Smooth muscle cell (in vitro differentiated cells): ENCODE data around the gene EYA2. TPM values are rescaled to one million over a fixed set of nuclear protein-coding genes. Genes with fewer than 3 reads are reported as not detected.

Experiments used
- DNase-seq: peaks from one replicate; lab custom pipeline; 2025; ENCODE audit not compliant: unreplicated experiment; lab: John Stamatoyannopoulos, UW
- H2AFZ ChIP-seq: fragments of 200-600 bp; sonication (generic); 2 replicates; pipeline ENCODE4 v1.6.0; 2016; ENCODE audit warnings: antibody characterized with exemption, low read depth, mild to moderate bottlenecking
- H3F3A ChIP-seq: fragments of 200-600 bp; sonication (generic); 2 replicates; pipeline ENCODE4 v1.6.0; 2017; ENCODE audit warnings: antibody characterized with exemption, low read depth
- H3K27ac ChIP-seq: fragments of 200-600 bp; sonication (generic); 2 replicates; pipeline ENCODE4 v1.5.1; 2016; ENCODE audit warnings: low read depth, mild to moderate bottlenecking
- H3K27me3 ChIP-seq: fragments of 200-600 bp; sonication (generic); 2 replicates; pipeline ENCODE4 v1.6.1; 2016; ENCODE audit warnings: low read depth, mild to moderate bottlenecking
- H3K36me3 ChIP-seq: fragments of 200-600 bp; sonication (generic); 2 replicates; pipeline ENCODE4 v1.5.1; 2016; ENCODE audit warnings: low read depth
- H3K4me1 ChIP-seq: fragments of 200-600 bp; sonication (generic); 2 replicates; pipeline ENCODE4 v1.5.1; 2016; ENCODE audit warnings: low read depth
- H3K4me2 ChIP-seq: fragments of 200-600 bp; sonication (generic); 2 replicates; pipeline ENCODE4 v1.6.0; 2016; ENCODE audit warnings: mild to moderate bottlenecking
- H3K4me3 ChIP-seq: fragments of 200-600 bp; sonication (generic); 2 replicates; pipeline ENCODE4 v1.5.1; 2016; ENCODE audit warnings: mild to moderate bottlenecking
- H3K79me2 ChIP-seq: fragments of 200-600 bp; sonication (generic); 2 replicates; pipeline ENCODE4 v1.6.0; 2016; ENCODE audit warnings: low read depth, mild to moderate bottlenecking
- H3K9ac ChIP-seq: fragments of 200-600 bp; sonication (generic); 2 replicates; pipeline ENCODE4 v1.6.0; 2016; ENCODE audit warnings: low read depth
- H3K9me3 ChIP-seq: fragments of 200-600 bp; sonication (generic); replicated peaks from 2 replicates; pipeline ENCODE4 v1.5.1; 2016; ENCODE audit warnings: low read depth
- H4K20me1 ChIP-seq: fragments of 200-600 bp; sonication (generic); 2 replicates; pipeline ENCODE4 v1.6.0; 2016; ENCODE audit warnings: low read depth
- WGBS: methylation state at CpG from one replicate; pipeline ENCODE4 v1.1.7; 2016; ENCODE audit warnings: low lambda C conversion rate; 5-methylcytosine and 5-hydroxymethylcytosine counted together
- polyA plus RNA-seq: library from polyadenylated mRNA; unstranded; fragments of >200 nt; fragmentation: Nextera tagmentation; extraction: Ambion mirVana; gene quantifications from 2 replicates; pipeline ENCODE4 v1.2.1, GENCODE V29; 2016
- total RNA-seq: library from RNA; depleted of rRNA; stranded (reverse); fragments of >200 nt; gene quantifications from 2 replicates; pipeline ENCODE4 v1.2.3, GENCODE V29; 2014
- TF ChIP-seq, protein P1 (sequence below): fragments of 200-600 bp; sonication (generic); IDR thresholded peaks from 2 replicates; pipeline ENCODE4 v1.5.1; 2017; ENCODE audit warnings: borderline replicate concordance, mild to moderate bottlenecking, antibody characterized with exemption; ENCODE audit not compliant: insufficient read depth, poor library complexity, severe bottlenecking

EYA2 gene
- total and polyA plus RNA-seq, 2 experiments from 2014 or later: 0.98 to 1.3 TPM

GRCh38 chr20:47224300-47224791 lies 329.7 kb downstream of the EYA2 start:
- Histone ChIP-seq H3K4me1 (no peaks in the 10 kb centered on the region), H3F3A (no peaks in the 10 kb centered on the region), H3K27ac (no peak overlapping the region), H3K4me2 (no peak overlapping the region), H3K9ac (no peak overlapping the region), H3K27me3 (no peaks in the 10 kb centered on the region), H3K4me3 (no peak overlapping the region), H2AFZ (no peak overlapping the region), H4K20me1 (peaks cover 12% of the 10 kb centered on the region), H3K79me2 (no peaks in the 10 kb centered on the region), H3K9me3 (no peaks in the 10 kb centered on the region), H3K36me3 (peaks cover 19% of the 10 kb centered on the region)
- TF ChIP-seq, protein P1, sequence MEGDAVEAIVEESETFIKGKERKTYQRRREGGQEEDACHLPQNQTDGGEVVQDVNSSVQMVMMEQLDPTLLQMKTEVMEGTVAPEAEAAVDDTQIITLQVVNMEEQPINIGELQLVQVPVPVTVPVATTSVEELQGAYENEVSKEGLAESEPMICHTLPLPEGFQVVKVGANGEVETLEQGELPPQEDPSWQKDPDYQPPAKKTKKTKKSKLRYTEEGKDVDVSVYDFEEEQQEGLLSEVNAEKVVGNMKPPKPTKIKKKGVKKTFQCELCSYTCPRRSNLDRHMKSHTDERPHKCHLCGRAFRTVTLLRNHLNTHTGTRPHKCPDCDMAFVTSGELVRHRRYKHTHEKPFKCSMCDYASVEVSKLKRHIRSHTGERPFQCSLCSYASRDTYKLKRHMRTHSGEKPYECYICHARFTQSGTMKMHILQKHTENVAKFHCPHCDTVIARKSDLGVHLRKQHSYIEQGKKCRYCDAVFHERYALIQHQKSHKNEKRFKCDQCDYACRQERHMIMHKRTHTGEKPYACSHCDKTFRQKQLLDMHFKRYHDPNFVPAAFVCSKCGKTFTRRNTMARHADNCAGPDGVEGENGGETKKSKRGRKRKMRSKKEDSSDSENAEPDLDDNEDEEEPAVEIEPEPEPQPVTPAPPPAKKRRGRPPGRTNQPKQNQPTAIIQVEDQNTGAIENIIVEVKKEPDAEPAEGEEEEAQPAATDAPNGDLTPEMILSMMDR: no peak
- no peak for DNase-seq
- WGBS: 99% methylated on average over 11 of the region's 11 CpGs

DNA sequence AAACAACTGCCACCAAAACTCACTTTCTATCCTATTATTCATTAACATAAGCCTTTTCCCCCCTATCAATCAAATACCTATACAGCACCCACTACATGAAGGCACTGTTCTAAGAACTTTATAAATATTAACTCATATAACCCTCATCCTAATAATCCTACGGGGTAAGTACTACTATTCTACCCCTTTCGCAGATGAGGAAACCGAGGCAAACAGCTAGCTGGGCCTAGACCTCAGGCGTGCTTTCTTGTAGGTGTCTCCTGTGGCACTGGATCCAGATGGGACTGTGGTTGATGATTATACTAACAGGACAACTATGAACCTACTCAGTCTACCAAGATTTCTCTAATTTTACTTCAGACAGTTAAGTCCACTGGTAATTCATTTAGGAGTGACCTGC lies 330.2 kb downstream of the EYA2 start:
- H3K79me2 ChIP-seq: no peaks in the 10 kb centered on the region
- H3K4me1 ChIP-seq: no peaks in the 10 kb centered on the region
- H3K27me3 ChIP-seq: no peaks in the 10 kb centered on the region
- WGBS: 94% methylated on average over 4 of the region's 4 CpGs
- no peak for DNase-seq
- H3K4me3 ChIP-seq: no peak overlapping the region
- H3K27ac ChIP-seq: no peak overlapping the region
- no peak overlapping the region for H3K4me2 ChIP-seq
- peaks cover 20% of the 10 kb centered on the region for H3K36me3 ChIP-seq
- no peak overlapping the region for H3K9ac ChIP-seq
- H2AFZ ChIP-seq: no peak overlapping the region
- H4K20me1 ChIP-seq: peaks cover 12% of the 10 kb centered on the region
- no peaks in the 10 kb centered on the region for H3F3A ChIP-seq
- TF ChIP-seq, protein P1: no peak
- no peaks in the 10 kb centered on the region for H3K9me3 ChIP-seq

- no peak for DNase-seq
- TF ChIP-seq, protein P1: no peak
- no peaks in the 10 kb centered on the region for H3K9me3 ChIP-seq
- no peaks in the 10 kb centered on the region for H3F3A ChIP-seq
- no peak overlapping the region for H3K4me2 ChIP-seq
- H3K4me3 ChIP-seq: no peak overlapping the region
- H3K9ac ChIP-seq: no peak overlapping the region
- H3K36me3 ChIP-seq: peaks cover 14% of the 10 kb centered on the region
- no peak overlapping the region for H2AFZ ChIP-seq
- H3K27me3 ChIP-seq: no peaks in the 10 kb centered on the region
- no peaks in the 10 kb centered on the region for H3K4me1 ChIP-seq
- no peak overlapping the region for H3K27ac ChIP-seq
- no CpG with 5 or more reads among the region's 1 CpG for WGBS
- H4K20me1 ChIP-seq: peaks cover 15% of the 10 kb centered on the region
- H3K79me2 ChIP-seq: no peaks in the 10 kb centered on the region
Observed at GRCh38 chr20:47225458-47225857, 330.8 kb downstream of the EYA2 start.

- no peak overlapping the region for H3K27ac ChIP-seq
- no peaks in the 10 kb centered on the region for H3K27me3 ChIP-seq
- H3K36me3 ChIP-seq: peaks cover 12% of the 10 kb centered on the region
- no peaks in the 10 kb centered on the region for H3K79me2 ChIP-seq
- no peaks in the 10 kb centered on the region for H3K4me1 ChIP-seq
- TF ChIP-seq, protein P1: no peak
- no peak overlapping the region for H3K9ac ChIP-seq
- H3K4me3 ChIP-seq: no peak overlapping the region
- no peak overlapping the region for H3K4me2 ChIP-seq
- WGBS: 96% methylated on average over 7 of the region's 7 CpGs
- H3F3A ChIP-seq: no peaks in the 10 kb centered on the region
- no peaks in the 10 kb centered on the region for H3K9me3 ChIP-seq
- DNase-seq: no peak
- H2AFZ ChIP-seq: no peak overlapping the region
- H4K20me1 ChIP-seq: peaks cover 19% of the 10 kb centered on the region
Observed at GRCh38 chr20:47227119-47227518, 332.5 kb downstream of the EYA2 start.
